ENCODE data around the gene TMEM213.

Gene TMEM213

GRCh38 chr7:138753150-138753518 lies 44.7 kb upstream of the TMEM213 start:
- Histone ChIP-seq H2AFZ (ENCODE audit: low read depth, low read length) (peak overlapping the region; percentile 43; the same call in 1 of the 2 replicates), H3K27ac (ENCODE audit: low read length) (peak overlapping the region; percentile 96), H3K4me3 (ENCODE audit: low read depth in 1 of 2, low read length in 2 of 2) (peak overlapping the region in 1 of 2 experiments; percentile 24; a peak in 1 of 4 replicates), H3K4me1 (ENCODE audit: insufficient read depth, low read length) (peaks cover 38% of the 10 kb centered on the region), H3K4me2 (ENCODE audit: insufficient read depth, low read length) (peak overlapping the region; percentile 50), H3K79me2 (ENCODE audit: insufficient read depth, low read length) (no peaks in the 10 kb centered on the region), H3K9me3 (ENCODE audit: insufficient read depth, low read length, severe bottlenecking) (no peaks in the 10 kb centered on the region), H3K27me3 (ENCODE audit: insufficient read depth, low read length, poor library complexity) (no peaks in the 10 kb centered on the region), H3K9ac (ENCODE audit: low read depth, low read length) (peak overlapping the region; percentile 46), H3K36me3 (ENCODE audit: insufficient read depth, low read length) (no peaks in the 10 kb centered on the region), H4K20me1 (ENCODE audit: insufficient read depth, low read length) (no peaks in the 10 kb centered on the region)
- TF ChIP-seq CTCF (IDR thresholded peaks at IDR 0.05; ENCODE audit: borderline replicate concordance, extremely low read depth, low read length, poor library complexity, severe bottlenecking) (no peak), EZH2 (IDR thresholded peaks at IDR 0.05; ENCODE audit: borderline replicate concordance, low read depth, low read length, severe bottlenecking) (no peak)
- DNase-seq = no peak
- no peak for ATAC-seq (ENCODE audit: insufficient read depth, low read depth)

DNA sequence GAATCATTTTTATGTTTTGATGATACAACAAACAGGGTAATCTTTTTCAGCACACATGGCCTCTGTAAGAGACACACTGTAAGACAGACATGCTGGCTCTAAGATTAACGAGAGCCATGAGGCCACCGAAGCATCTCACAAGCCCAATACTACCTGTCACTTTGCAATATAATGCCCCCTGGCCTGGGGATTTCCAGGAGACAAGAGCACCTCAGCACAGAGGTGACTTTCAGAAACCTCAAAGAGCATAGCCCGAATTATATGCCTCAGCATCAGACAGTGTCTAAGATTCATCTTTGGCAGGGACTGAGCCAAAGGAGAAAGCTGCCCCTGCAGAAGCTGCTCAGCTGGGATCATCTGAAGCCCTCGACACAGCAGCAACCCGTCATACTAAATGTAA lies 44.2 kb upstream of the TMEM213 start:
- no peaks in the 10 kb centered on the region for H3K27me3 ChIP-seq (ENCODE audit: insufficient read depth, low read length, poor library complexity)
- no peak for DNase-seq
- H3K36me3 ChIP-seq (ENCODE audit: insufficient read depth, low read length) = no peaks in the 10 kb centered on the region
- peak overlapping the region; percentile 9; the same call in 1 of the 2 replicates for H3K9ac ChIP-seq (ENCODE audit: low read depth, low read length)
- H3K4me1 ChIP-seq (ENCODE audit: insufficient read depth, low read length) = peaks cover 38% of the 10 kb centered on the region
- peak overlapping the region; percentile 50; the same call in 1 of the 2 replicates for H3K4me2 ChIP-seq (ENCODE audit: insufficient read depth, low read length)
- no peak for TF ChIP-seq CTCF (IDR thresholded peaks at IDR 0.05; ENCODE audit: borderline replicate concordance, extremely low read depth, low read length, poor library complexity, severe bottlenecking)
- no peak for TF ChIP-seq EZH2 (IDR thresholded peaks at IDR 0.05; ENCODE audit: borderline replicate concordance, low read depth, low read length, severe bottlenecking)
- no peaks in the 10 kb centered on the region for H3K79me2 ChIP-seq (ENCODE audit: insufficient read depth, low read length)
- peak overlapping the region; percentile 96 for H3K27ac ChIP-seq (ENCODE audit: low read length)
- ATAC-seq (ENCODE audit: insufficient read depth, low read depth) = no peak
- H3K4me3 ChIP-seq (ENCODE audit: low read depth in 1 of 2, low read length in 2 of 2) = no peak overlapping the region
- no peak overlapping the region for H2AFZ ChIP-seq (ENCODE audit: low read depth, low read length)
- H3K9me3 ChIP-seq (ENCODE audit: insufficient read depth, low read length, severe bottlenecking) = no peaks in the 10 kb centered on the region
- H4K20me1 ChIP-seq (ENCODE audit: insufficient read depth, low read length) = no peaks in the 10 kb centered on the region

GRCh38 chr7:138755331-138755747 lies 42.5 kb upstream of the TMEM213 start:
- Histone ChIP-seq H2AFZ (ENCODE audit: low read depth, low read length) (no peak overlapping the region), H3K9ac (ENCODE audit: low read depth, low read length) (no peak overlapping the region), H3K4me2 (ENCODE audit: insufficient read depth, low read length) (no peak overlapping the region), H3K9me3 (ENCODE audit: insufficient read depth, low read length, severe bottlenecking) (no peaks in the 10 kb centered on the region), H3K4me3 (ENCODE audit: low read depth in 1 of 2, low read length in 2 of 2) (no peak overlapping the region), H3K4me1 (ENCODE audit: insufficient read depth, low read length) (peaks cover 33% of the 10 kb centered on the region), H3K36me3 (ENCODE audit: insufficient read depth, low read length) (no peaks in the 10 kb centered on the region), H3K27me3 (ENCODE audit: insufficient read depth, low read length, poor library complexity) (no peaks in the 10 kb centered on the region), H3K27ac (ENCODE audit: low read length) (no peak overlapping the region), H3K79me2 (ENCODE audit: insufficient read depth, low read length) (no peaks in the 10 kb centered on the region), H4K20me1 (ENCODE audit: insufficient read depth, low read length) (no peaks in the 10 kb centered on the region)
- no peak for ATAC-seq (ENCODE audit: insufficient read depth, low read depth)
- DNase-seq = no peak
- TF ChIP-seq CTCF (IDR thresholded peaks at IDR 0.05; ENCODE audit: borderline replicate concordance, extremely low read depth, low read length, poor library complexity, severe bottlenecking) (no peak), EZH2 (IDR thresholded peaks at IDR 0.05; ENCODE audit: borderline replicate concordance, low read depth, low read length, severe bottlenecking) (no peak)

Measured in DND-41 (cell line).